ENCODE measurements around the gene ABCC6.

GRCh38 chr16:16159662-16160061 is 63.6 kb downstream of the ABCC6 start:
- TF ChIP-seq CTCF (IDR thresholded peaks at IDR 0.05 in 4 of 5, conservative IDR thresholded peaks at IDR 0.05 in 1 of 5): no peak
- TF ChIP-seq POLR2A (IDR thresholded peaks at IDR 0.05): no peak
